RWPE1 (cell line): ENCODE measurements around the gene PRKAR1A.
A peak's percentile ranks its signal among the peaks of the same experiment; 100 is the strongest.

ENCODE experiments used
- CTCF ChIA-PET: fragments of 350-600 bp; sonication (Branson Sonifier 250); formaldehyde crosslinking; extraction: SDS; loops from one replicate; lab custom pipeline; 2021; lab: Yijun Ruan, JAX
- POLR2A ChIA-PET: fragments of 400-600 bp; formaldehyde crosslinking; extraction: SDS; loops from one replicate; lab custom pipeline; 2020; ENCODE audit warnings: antibody characterized with exemption; ENCODE audit not compliant: low non-redundant PET; lab: Yijun Ruan, JAX
- DNase-seq: peaks from one replicate; pipeline ENCODE4 v3.0.0; 2012; ENCODE audit warnings: low spot score
- H3K27ac ChIP-seq: fragments of 450-650 bp; 2 replicates; pipeline ENCODE4 v1.5.1; 2017
- TF ChIP-seq, protein P1 (sequence below): fragments of 450-650 bp; conservative IDR thresholded peaks from 2 replicates; pipeline ENCODE4 v1.5.1; 2017; ENCODE audit warnings: low read depth, mild to moderate bottlenecking

Gene PRKAR1A

DNA sequence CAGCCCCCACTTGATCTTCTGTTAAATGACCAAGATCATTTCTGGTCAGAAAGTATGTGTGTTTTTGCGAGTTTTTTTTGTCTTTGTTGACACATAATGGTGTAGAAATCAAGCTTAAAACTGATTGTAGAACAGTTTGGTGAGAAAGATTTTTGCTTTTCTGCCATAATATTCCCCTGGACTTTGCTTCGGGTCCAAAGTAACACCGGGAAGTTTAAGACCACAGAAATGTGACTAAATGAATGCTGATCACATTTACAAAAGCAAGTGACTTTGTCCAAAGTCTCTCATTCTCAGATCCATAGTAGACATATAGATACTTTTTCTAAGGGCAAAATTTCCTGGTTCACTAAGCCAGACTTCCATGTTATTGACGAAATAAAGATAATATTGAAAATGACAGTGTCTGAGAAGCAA, 86.3 kb downstream of the PRKAR1A start:
- CTCF ChIA-PET = interaction anchor here (0.6 to 0.7 kb wide), 3 partner anchors 50 to 131 kb away, joined by 3 to 5 read pairs (median 4); no protein-coding TSS in a partner anchor
- TF ChIP-seq, protein P1, sequence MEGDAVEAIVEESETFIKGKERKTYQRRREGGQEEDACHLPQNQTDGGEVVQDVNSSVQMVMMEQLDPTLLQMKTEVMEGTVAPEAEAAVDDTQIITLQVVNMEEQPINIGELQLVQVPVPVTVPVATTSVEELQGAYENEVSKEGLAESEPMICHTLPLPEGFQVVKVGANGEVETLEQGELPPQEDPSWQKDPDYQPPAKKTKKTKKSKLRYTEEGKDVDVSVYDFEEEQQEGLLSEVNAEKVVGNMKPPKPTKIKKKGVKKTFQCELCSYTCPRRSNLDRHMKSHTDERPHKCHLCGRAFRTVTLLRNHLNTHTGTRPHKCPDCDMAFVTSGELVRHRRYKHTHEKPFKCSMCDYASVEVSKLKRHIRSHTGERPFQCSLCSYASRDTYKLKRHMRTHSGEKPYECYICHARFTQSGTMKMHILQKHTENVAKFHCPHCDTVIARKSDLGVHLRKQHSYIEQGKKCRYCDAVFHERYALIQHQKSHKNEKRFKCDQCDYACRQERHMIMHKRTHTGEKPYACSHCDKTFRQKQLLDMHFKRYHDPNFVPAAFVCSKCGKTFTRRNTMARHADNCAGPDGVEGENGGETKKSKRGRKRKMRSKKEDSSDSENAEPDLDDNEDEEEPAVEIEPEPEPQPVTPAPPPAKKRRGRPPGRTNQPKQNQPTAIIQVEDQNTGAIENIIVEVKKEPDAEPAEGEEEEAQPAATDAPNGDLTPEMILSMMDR = no peak
- H3K27ac ChIP-seq = no peak overlapping the region

DNA sequence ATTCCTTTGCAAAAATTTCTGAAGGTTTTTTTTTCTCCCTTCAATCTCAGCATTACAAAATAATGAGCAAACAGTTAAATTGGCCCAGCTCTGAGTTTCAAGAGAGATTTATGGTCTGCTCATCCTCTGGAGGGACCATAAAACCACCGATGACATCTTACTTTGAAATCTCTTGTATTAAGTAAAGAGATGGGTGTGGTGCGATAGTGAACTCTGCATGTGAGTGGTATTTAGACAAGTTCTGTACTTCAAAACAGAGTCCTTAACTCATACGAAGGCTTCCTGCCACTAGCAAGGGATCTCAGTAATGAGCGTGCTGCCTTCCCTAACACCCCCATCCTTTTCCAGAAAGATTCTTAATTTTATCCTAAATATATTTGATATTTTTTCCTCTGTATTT, 86.9 kb downstream of the PRKAR1A start:
- no peak for DNase-seq
- POLR2A ChIA-PET = no interaction called here
- TF ChIP-seq, protein P1 = no peak
- H3K27ac ChIP-seq = peak overlapping the region; percentile 68
- CTCF ChIA-PET = interaction anchor here (0.7 to 0.9 kb wide), 2 partner anchors 15 to 64 kb away, joined by 3 to 5 read pairs; no protein-coding TSS in a partner anchor

More for the DNA sequence above, 86.3 kb downstream of the PRKAR1A start:
- DNase-seq = no peak
- POLR2A ChIA-PET = no interaction called here

DNA sequence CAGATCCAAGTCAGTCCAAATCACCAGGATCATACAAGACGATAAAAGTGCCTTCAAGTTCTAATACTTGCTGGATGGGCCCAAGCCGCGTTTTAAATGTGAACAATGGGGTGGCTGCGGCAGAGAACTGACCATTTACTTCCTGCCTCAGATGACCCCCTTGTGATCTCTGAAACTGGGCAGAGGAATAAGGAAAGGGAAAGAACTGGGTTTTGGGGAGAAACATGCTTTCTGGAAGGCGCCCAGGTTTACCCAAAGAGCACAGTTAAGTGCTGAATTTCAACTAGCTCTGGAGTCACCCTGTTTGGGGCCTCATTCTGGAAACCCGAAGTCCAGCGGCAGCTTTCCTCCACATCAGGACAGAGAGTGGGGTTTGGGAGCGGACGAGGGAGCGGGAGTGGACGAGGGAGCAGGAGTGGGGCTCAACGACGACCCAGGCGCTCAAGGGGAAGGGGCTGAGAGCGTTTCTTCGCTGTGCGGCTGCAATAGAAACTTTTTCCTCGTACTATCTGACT, 87.4 kb downstream of the PRKAR1A start:
- no peak for DNase-seq
- ChIA-PET CTCF (interaction anchor here (0.9 kb wide), 2 partner anchors 14 to 61 kb away, joined by 3 to 4 read pairs; no protein-coding TSS in a partner anchor), POLR2A (no interaction called here)
- TF ChIP-seq, protein P1 = no peak
- H3K27ac ChIP-seq = peak overlapping the region; percentile 68

DNA sequence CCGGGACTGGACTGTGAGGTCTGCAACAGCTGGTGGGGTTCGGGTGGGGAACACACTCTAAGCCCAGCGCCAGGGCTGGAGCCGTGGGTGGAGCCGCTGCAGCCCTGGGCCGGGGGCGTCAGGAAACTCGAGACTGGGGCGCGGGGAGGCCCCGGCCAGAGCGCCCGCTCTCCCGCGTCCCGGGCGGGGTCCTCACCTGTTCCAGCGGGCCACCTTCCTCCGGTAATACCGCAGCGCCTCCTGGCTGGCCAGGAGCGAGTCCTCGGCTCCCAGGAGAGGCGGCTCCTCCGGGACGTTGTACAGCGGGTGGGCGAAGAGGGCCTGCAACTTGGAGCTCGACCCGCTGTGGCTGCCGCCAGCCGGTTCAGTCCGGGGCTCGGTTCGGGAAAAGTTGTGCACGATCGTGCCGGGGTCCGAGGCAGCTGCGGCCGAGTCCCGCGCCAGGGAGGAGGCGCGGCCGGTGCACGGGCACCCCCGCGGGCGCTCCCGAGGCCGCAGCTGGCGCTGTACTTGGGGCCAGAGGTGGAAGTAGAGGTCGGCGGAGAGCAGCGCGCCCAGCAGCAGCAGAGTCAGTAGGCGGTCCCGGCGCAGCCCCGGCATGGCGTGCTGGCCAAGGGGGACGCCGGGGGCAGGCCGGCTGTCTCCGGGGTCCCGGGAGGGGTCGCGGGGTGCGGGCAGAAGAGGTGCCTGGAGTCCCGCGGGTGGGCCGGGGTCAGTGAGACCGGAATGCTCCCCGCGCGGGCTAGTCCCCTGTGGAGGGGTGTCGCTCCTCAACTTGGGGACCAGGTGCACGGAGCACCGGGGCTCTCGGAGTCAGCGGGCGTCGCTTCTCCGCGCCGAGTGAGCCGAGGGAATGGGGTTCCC, 88.1 kb downstream of the PRKAR1A start:
- DNase-seq = no peak
- TF ChIP-seq, protein P1 = peak; percentile 74
- H3K27ac ChIP-seq = peak overlapping the region; percentile 68
- POLR2A ChIA-PET = no interaction called here
- CTCF ChIA-PET = interaction anchor here (0.7 to 1.2 kb wide), 5 partner anchors 13 to 74 kb away, joined by 3 to 4 read pairs (median 3); no protein-coding TSS in a partner anchor
